DMS114 treated with DMSO at 0.1 percent for 48 hours (cell line): Measurements from ENCODE around the gene PTPRN2.
A peak's percentile ranks its signal among the peaks of the same experiment; 100 is the strongest.
"Not testable (repeated sequence)": the region's sequence is repeated elsewhere in the genome, so short reads cannot be mapped to it uniquely, and the experiment has no call there.

ENCODE experiments used
- DNase-seq: peaks from one replicate; lab custom pipeline; 2025; ENCODE audit not compliant: unreplicated experiment; lab: John Stamatoyannopoulos, UW

Gene PTPRN2

DNA sequence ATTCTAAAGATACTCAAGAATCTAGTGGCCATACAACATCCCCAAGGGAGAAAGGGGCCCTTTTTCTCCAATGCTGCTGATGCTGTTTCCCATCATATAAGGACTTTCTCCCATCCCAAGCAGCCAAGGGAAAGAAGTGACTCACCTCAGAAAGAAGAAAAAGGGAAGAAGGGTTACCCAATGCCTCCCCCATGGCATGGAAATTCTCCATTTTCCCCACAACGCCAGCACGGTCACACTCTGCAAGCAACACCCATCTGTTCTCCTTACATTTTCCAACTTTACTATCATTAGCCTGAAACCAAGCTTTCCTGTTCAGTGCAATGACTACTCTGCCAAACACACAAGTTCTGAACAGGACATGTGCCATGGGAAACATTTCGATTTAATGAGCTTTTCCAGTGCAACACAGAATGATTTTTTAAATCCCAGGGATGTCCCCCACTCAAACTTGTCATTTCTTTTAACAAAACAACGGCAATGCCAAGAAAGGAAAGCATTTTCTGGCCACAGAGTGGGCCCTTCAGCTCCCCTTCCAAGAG, 67.9 kb downstream of the PTPRN2 start:
- no peak for DNase-seq

DNA sequence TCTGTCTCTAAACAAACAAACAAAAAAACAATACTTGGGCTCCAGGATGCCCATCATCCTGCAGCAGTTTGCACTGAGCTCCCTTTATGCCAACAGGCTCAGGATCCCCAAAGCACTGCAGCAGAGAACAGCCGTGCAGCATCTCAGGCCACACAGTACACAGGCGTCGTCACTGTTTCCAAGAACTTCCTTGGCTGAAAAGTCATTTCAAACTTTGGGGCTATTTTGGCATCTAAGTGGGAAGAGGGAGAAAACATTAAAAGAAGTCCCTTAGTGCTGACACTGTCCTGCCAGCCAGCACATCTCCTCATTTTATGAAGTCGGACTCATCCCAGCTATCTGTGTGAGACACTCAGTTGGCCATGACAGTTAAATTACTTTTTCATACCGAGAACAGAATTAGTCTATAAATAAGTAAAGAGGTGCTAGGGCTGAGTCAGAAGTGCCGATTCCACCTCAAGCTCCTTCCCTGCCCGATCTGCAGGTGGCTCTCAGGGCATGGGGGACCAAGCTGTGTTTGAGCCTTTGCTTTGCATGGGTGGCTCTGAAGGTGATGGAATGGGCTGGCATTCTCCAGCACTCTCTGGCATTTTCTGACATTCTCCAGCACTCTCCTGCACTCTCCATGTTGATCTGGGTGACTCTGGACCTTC, 68.5 kb downstream of the PTPRN2 start:
- no peak for DNase-seq

DNA sequence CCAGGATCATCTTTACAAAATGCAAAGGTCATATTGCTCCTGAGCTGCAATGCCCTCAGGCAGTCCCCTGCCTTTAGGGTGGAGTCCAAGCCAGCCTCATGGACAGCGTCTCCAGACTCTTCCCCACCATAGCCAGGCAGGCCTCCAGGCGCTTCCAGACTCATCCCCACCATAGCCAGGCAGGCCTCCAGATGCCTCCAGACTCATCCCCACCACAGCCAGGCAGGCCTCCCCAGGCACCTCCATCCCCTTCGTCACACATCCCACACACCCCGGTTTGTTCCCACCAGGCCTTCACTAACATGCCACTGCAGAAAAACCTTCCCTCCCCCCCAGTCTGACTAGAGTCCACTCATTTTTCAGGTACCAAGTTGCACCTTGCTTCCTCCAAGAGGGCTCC, 70.1 kb downstream of the PTPRN2 start:
- DNase-seq: no peak

DNA sequence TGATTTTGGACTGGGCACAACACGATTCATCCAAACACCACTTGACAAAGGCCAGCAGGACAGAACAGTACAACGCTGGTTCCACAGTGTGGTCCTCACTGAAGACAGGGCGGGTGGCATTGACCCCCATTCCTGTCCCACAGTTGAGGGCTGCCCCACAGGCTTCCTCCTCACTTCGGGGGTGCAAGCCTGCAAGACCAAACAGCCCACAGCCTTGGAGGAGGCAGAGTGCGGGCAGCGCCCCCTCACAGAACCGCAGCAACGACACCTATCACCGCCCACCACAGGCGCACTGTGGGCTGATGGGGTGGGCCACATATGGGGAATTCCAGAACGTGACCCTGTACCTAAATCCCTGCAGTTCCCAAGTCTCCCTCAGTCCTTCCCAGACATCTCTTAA, 70.6 kb downstream of the PTPRN2 start:
- DNase-seq: no peak

DNA sequence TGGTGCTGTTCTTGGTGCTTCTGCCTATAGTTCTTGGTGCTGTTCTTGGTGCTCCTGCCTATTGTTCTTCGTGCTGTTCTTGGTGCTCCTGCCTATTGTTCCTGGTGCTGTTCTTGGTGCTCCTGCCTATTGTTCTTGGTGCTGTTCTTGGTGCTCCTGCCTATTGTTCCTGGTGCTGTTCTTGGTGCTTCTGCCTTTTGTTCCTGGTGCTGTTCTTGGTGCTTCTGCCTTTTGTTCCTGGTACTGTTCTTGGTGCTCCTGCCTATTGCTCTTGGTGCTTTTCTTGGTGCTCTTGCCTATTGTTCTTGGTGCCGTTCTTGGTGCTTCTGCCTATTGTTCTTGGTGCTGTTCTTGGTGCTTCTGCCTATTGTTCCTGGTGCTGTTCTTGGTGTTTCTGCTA, 71.1 kb downstream of the PTPRN2 start:
- no peak for DNase-seq

DNA sequence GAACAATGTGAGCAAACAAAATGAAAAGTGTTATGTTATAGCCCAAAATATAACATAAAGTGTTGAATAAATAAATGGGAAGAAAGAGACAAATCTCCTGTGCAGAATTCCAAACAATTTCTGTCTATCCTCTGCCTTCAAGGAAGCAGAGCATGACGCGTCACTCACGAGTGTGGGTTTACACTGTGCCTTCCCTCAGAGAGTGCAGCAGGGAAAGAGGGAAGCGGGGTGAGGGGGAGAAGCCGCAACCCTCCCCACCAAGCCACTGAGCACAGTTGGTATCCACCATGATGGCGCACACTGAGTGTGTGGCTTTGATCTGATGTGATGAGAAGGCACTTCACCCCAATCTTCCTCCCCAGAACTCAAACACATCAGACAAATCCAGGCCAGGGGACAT, 74.8 kb downstream of the PTPRN2 start:
- DNase-seq: no peak

DNA sequence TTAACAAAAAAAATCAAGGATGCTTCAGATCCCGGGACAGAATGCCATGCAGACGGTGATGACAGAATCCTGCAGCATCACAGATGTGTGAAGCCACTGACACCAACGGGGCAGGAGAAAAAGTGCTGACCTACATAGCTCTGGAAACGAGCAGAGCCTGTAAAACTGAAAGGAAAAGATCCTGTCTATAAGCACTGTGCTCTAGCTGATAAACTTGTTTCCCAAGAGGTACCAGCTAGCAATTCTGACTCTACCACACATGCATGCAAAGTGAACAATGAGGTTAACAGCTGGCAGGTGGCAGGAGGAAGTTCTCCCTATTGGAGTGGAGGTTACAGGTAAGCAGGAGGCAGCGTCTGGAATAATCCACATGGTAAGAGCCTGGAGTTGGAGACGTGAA, 75.6 kb downstream of the PTPRN2 start:
- DNase-seq: no peak

DNA sequence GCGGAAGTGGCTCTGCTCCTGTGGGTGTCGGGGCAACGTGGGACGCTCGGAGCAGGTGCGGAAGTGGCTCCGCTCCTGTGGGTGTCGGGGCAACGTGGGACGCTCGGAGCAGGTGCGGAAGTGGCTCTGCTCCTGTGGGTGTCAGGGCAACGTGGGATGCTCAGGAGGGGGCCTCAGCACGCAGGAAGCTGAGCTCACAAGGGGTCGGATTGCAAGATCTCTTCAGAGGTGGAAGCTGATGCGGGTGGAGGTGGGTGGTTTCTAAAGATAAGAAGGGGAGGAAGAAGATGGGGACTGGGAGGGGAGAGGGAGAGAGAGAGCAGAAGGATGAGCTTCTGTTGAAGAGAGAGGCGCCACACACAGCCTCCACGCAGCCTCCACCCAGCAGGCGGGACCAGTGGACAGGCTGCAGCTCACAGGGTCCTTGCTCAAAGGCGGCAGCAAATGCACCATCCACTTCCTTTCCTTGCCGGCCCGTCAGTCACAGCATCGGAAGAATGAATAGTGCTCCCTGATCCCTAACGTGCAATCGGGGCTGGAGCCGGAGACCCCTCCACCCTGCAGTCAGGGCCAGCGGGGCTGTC, 78.7 kb downstream of the PTPRN2 start:
- DNase-seq: no peak

DNA sequence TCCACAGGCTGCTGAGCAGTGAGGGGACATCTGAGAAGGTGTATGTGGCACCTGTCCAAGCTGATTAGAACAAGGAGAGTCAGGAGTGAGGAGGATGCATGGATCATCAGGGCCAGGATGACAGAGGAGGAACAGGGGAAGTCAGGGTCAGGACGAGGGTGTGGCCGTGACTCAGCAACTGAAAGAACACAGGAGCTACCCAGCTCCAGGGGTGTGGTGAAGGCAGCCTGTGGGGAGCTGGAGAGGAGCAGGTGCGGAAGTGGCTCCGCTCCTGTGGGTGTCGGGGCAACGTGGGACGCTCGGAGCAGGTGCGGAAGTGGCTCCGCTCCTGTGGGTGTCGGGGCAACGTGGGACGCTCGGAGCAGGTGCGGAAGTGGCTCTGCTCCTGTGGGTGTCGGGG, 79.3 kb downstream of the PTPRN2 start:
- DNase-seq: not testable (repeated sequence)

DNA sequence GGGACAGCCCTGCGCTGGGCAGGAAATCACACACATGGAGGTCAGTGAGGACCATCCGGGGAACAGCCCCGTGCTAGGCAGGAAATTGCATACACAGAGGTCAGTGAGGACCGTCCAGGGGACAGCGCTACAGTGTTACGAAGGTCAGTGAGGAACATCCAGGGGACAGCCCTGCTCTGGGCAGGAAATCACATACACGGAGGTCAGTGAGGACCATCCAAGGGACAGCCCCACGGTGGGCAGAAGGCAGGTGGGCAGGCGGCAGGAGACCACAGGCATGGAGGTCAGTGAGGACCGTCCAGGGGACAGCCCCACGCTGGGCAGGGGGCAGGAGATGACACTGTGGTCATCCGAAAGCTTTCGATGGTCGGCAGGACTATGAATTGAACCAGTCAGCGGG, 79.7 kb downstream of the PTPRN2 start:
- no peak for DNase-seq

DNA sequence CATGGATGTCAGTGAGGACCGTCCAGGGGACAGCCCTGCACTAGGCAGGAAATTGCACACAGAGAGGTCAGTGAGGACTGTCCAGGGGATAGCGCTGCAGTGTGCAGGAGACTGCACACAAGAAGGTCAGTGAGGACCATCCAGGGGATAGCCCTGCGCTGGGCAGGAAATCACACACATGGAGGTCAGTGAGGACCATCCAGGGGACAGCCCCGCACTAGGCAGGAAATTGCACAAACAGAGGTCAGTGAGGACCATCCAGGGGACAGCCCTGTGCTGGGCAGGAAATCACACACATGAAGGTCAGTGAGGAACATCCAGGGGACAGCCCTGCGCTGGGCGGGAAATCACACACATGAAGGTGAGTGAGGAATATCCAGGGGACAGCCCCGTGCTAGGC, 80.4 kb downstream of the PTPRN2 start:
- DNase-seq: not testable (repeated sequence)

DNA sequence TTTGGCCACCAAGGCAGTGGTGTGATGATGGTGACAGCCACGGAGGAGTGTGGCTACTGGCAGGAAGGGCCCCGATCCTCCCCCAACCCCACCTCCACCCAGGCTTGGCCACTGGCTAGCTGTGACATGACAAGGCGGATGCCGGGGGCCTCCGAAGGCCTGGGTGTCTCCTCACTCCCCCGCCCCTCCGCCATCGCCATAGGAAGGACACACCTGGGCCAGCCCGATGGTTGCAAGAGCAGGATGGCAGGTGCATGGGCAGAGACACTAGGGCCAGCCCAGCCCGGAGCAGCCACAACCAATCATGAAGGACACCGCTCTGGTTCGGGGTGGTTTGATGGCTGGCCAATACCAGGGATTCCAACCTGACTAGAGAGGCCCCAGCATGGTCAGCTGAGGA, 81.0 kb downstream of the PTPRN2 start:
- DNase-seq: no peak

DNA sequence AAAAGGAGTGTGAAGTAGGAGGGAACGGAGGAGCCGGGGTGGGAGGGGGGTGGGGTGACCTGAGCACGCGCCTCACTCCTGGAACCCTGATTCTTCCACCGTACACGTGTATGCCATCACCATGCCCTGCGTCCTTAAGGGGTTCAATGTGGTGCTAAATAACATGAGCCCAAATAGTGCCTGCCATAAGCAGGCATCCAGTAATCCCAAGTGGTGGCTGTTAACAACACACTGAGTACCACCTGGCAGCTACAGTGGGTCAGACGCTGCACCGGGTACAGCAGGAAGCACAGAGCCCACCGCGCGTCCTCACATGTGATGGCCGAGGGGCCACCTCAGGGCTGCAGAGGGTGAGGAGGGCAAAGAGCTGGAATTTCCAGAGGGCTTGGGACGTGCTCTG, 81.9 kb downstream of the PTPRN2 start:
- DNase-seq: no peak

DNA sequence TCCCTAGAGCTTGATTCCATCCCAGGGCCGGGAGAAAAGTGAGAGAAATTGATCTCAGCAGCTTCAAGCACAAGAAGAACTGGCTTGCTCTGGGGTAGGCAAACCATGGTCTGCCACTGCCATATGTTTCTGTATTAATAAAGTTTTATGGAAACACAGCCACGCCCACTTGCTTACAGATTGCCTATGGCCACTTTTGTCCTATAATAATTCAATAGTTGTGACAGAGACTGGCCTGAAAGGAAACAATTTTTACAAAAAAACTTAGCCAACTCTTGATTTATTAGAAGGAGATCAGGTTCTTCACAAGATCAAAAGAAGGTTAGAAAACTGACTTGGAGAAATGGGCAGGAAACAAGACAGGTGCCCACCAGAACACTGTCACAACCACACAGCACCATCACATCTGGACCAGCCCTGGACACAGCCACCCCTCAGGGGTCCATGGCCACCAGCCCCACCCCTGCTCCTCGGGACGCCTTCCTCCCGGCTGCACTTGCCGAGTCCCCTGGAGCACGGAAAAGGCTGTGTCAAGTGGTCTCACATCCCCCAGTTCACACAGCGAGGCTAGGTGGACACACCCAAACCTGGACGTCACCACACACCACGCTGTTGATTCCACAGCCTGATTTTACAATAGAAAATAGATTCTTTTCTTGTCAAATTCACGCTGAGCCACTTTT, 85.4 kb downstream of the PTPRN2 start:
- DNase-seq: no peak

DNA sequence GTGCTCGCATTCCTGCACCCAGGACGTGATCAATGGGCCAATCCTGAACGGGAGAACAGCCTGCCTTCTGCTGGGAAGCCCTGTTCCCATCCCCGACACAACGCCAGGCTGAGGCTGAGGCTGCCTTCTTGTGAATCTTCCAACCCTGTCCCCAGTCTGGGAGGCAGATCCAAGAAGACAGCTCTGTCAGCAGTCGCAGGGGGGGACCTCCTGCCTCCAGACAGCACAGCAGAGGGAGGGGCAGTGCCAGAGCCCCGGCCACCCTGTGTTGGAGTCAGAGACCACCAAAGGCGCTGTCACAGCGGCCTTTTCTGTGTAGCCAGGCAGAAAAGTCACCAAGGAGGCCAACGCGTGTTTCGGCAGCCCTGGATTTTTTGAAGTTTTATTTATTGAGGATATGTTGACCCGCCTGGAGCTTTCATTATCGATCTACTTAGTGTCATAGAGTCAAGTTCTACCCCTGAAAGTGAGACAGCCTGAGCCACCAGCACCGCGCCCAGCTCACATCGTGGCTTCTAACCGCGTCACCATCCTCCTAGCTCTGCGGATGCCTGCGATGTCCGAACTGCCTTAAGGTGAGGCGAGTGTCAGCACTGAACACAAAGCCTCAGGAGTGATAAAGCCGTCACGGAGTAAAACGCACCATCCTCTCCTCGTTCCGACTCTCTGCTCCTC, 86.1 kb downstream of the PTPRN2 start:
- no peak for DNase-seq

DNA sequence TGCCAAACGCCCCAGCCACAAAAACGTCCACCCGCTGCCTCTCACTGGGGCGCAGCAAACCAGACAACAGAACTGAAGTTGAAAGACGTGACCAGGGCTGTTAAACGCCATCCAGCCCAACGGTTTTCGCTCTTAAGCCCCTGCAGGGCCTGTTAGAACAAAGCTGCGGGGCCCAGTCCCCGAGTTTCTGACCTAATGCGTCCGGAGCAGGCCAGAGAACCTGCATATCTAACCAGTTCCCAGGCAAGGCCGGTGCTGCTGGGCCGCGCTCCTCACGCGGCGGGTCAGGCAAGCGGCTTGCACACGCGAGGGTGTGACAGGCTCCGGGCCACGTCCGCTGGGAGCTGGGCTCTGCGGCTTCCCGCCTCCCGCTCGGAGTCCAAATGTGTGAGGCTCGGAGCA, 87.0 kb downstream of the PTPRN2 start:
- no peak for DNase-seq

DNA sequence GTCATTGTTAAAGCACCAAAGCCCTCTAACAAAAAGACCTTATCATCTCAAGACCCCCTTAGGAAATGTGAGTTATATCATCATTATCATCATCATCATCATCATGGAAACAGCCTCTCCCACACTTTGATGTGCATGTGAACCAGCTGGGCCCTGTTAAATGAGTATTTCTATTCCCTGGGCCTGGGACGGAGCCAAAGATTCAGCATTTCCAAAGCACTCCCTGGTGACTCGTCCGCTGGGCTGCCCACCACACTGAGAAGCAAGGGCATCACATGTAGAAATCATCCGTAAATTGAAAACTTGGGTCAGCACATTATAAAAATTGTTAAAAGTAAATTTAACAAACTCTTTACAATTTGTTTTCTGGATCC, 88.6 kb downstream of the PTPRN2 start:
- no peak for DNase-seq

DNA sequence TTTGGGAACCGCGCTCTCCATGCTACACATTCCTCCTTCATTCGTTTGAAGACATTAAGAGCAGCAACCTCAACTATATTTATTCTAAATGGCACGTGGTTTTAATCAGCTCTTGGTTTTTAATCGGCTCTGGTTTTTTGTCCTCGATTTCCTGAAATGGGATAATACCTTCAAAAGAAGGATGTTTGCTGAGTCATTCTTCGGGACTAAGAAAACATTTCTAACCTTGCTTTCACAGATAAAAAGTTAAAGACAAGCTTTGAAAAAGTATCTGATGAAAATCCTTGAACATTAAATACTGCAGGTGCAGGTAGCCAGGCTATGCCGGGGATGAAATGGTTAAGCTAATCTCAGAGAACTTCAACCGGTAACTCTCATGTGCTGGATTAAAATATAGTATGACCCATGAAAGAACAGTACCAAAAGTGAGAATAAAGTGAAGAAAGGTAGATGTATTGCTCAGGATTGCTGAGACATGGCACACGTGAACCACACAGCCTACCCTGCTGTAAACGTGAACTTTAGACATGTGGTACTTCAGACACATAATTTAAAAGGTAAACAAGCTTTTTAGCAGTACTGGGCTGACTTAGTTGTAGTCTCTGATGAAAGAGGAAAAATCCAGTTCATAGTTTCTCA, 89.1 kb downstream of the PTPRN2 start:
- no peak for DNase-seq

DNA sequence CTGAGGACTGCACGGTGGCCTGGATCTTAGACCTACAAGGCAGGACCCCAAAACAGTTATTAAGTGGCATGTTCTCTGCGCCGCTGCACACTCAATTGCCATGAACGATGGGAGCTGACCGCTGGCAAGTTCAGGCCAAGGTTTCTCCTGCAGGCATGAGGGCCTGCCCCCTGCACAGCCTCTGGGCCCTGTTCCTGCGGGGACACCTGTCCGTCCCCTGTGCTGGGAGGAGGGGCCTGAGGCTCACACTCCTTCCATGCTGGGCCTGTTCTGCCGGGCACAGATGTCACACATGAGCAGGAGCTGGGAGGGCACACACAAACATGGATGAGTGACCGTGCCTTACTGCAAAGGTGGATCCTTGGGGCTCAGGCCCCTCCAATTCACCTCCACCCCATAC, 90.0 kb downstream of the PTPRN2 start:
- no peak for DNase-seq

DNA sequence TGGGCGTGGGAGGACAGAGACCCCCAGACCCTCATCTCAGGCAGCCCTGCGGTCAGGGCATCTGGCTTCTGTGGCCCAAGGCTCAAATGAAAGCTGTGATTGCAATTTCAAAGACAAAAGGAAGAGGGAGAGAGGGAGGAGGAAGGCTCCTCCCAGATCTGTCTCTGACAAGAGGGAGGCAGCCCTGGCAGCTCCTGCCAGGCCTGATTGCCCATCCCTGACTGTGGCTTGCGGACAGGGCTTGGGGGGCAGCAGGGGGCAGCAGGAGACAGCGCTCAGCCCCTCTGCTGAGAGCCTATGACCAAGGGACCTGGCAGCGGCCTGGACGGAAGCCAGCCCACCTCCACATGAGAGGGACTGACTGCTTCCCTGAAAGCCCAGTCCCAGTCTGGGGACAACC, 91.8 kb downstream of the PTPRN2 start:
- peak; percentile 3 for DNase-seq

DNA sequence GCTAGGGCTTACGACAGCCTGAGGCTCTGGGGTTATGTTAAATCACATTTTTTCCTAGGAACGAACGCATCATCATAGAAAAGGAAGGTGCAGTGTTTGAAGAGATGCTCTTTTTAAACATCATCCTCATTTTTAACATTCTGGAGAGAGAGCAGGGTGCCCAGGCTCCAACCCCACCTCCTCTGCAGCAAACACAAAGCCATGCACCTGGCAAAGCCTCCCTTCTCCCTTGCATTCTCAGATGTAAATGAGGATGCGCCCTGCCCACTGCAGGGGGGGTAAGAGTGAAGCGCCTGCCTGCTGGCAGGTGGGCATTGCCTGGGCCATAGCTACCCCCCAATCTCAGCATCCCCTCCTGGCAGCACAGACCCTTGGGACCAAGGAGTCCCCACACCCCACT, 92.4 kb downstream of the PTPRN2 start:
- no peak for DNase-seq
